ENCODE data around the gene CTSC.
A peak's percentile ranks its signal among the peaks of the same experiment; 100 is the strongest.

Gene CTSC

GRCh38 chr11:88340366-88340935, 2.9 kb upstream of the CTSC start:
- TF ChIP-seq, protein P1, sequence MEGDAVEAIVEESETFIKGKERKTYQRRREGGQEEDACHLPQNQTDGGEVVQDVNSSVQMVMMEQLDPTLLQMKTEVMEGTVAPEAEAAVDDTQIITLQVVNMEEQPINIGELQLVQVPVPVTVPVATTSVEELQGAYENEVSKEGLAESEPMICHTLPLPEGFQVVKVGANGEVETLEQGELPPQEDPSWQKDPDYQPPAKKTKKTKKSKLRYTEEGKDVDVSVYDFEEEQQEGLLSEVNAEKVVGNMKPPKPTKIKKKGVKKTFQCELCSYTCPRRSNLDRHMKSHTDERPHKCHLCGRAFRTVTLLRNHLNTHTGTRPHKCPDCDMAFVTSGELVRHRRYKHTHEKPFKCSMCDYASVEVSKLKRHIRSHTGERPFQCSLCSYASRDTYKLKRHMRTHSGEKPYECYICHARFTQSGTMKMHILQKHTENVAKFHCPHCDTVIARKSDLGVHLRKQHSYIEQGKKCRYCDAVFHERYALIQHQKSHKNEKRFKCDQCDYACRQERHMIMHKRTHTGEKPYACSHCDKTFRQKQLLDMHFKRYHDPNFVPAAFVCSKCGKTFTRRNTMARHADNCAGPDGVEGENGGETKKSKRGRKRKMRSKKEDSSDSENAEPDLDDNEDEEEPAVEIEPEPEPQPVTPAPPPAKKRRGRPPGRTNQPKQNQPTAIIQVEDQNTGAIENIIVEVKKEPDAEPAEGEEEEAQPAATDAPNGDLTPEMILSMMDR (IDR thresholded peaks at IDR 0.05; ENCODE audit: low read depth, low read length): no peak
- no peak overlapping the region for H3K4me3 ChIP-seq (ENCODE audit: low read depth, low read length)

DNA sequence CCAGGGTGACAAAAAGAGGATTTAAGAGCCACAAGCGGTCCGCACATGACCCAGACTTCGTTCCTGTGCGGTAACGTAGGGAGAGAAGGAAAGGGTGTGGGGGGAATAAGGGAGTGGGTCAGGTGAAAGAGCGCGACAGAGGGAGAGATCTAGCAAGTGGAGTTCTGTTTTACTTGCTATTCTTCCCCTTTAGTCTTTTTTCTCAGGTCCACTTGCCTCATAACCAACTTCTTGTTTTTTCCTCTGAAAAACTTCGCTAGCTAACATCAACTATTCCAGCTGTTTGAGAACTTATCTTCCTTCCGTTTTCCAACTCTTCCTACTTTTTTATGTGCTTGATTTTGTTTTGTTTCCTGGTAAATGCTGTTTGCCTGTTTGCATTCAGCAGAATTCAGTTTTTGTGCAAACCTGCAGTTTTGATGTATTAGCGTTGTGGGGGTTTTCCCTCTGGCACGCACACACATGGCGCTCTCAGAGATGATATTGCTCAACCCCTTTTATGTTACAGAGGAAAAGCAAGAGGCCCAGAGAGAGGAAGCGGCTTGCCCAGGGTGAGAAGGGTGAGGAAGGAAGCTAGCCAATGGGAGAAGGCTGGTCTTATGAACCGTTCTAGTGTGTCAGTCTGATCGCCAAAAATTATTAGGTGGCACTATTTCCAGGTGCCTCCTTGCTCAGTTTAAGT, 592 bp upstream of the CTSC start:
- H3K4me3 ChIP-seq (ENCODE audit: low read depth, low read length): peak overlapping the region; percentile 96
- TF ChIP-seq, protein P1 (IDR thresholded peaks at IDR 0.05; ENCODE audit: low read depth, low read length): no peak

DNA sequence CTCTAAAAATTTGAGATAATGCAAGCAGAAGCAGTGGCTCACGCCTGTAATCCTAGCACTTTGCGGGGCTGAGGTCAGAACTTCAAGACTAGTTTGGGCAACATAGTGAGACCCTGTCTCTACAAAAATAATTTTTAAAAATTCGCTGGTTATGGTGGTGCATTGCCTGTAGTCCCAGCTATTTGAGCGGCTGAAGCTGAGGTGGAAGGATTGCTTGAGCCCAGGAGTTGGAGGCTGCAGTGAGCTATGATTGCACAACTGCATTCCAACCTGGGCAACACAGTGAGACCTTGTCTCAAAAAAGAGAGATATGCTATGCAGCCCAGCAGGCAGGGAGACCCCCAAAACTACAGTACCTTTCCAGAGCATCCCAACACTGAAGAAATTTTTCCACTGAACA, 2.3 kb downstream of the CTSC start:
- TF ChIP-seq, protein P1 (IDR thresholded peaks at IDR 0.05; ENCODE audit: low read depth, low read length): no peak
- peak overlapping the region; percentile 96 for H3K4me3 ChIP-seq (ENCODE audit: low read depth, low read length)

GRCh38 chr11:88333862-88334261, 3.7 kb downstream of the CTSC start:
- H3K4me3 ChIP-seq (ENCODE audit: low read depth, low read length): peak overlapping the region; percentile 96
- TF ChIP-seq, protein P1 (IDR thresholded peaks at IDR 0.05; ENCODE audit: low read depth, low read length): no peak

DNA sequence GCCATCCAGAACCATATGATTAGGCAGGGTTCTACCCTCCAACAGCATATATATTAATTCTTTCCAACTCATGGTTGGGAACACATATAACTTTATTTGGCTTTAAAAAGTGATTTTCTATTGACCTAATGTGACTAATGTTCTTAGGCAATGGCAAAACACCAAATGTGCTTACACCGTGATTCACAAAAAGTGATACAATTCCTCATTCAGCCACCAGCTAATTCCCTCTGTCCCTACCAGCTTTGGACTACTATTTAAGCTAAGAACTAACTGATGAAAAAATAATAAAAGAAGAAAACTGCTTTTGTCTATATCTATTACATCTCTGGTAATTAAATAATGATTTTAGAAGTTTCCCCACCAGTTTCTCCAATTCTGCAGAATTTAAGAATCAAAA, 4.7 kb downstream of the CTSC start:
- peak overlapping the region; percentile 96 for H3K4me3 ChIP-seq (ENCODE audit: low read depth, low read length)
- TF ChIP-seq, protein P1 (IDR thresholded peaks at IDR 0.05; ENCODE audit: low read depth, low read length): no peak

GRCh38 chr11:88330826-88331428, 6.6 kb downstream of the CTSC start:
- TF ChIP-seq, protein P1 (IDR thresholded peaks at IDR 0.05; ENCODE audit: low read depth, low read length): no peak
- no peak overlapping the region for H3K4me3 ChIP-seq (ENCODE audit: low read depth, low read length)
